Endothelial cell of umbilical vein (primary cell): ENCODE results near the gene HTT. TPM values are rescaled to one million over a fixed set of nuclear protein-coding genes. Genes with fewer than 3 reads are reported as not detected.

Experiments used
- BruUV-seq: library from RNA; stranded (reverse); fragments of 400-500 nt; replicated peaks from 2 replicates; lab custom pipeline; 2021; lab: Mats Ljungman, UMichigan
- CTCF ChIA-PET: fragments of 300-600, 350-600 bp; sonication (Branson Sonifier 250); formaldehyde crosslinking; loops from one replicate; lab custom pipeline; 2021; ENCODE audit warnings: antibody characterized with exemption, inconsistent platforms; lab: Charles Lee
- POLR2A ChIA-PET: fragments of 300-600, 350-600 bp; sonication (Branson Sonifier 250); formaldehyde crosslinking; loops from one replicate; lab custom pipeline; 2021; ENCODE audit warnings: antibody characterized with exemption, inconsistent platforms; lab: Charles Lee
- DNase-seq: peaks from one replicate; pipeline ENCODE4 v3.0.0-alpha.2; 2011; ENCODE audit warnings: low read depth, low spot score
- FAIRE-seq: peaks from 2 replicates; lab custom pipeline; 2011; peaks lifted over from hg19 to GRCh38; lab: Jason Lieb, UNC
- H2AFZ ChIP-seq: 2 replicates; pipeline ENCODE4 v1.6.0; 2012; ENCODE audit warnings: low read depth, low read length, control low read depth, inconsistent platforms
- H3K27ac ChIP-seq: 2 replicates; pipeline ENCODE4 v1.5.1; 2011; ENCODE audit warnings: low read depth, mild to moderate bottlenecking, control low read depth, low read length, moderate library complexity; ENCODE audit not compliant: insufficient read depth
- H3K27me3 ChIP-seq, 2 experiments: 2 replicates each; pipeline versions ENCODE4 v1.6.0 to v1.6.1; 2011; ENCODE audit warnings: low read length in 2 of 2, mixed read lengths in 1 of 2; ENCODE audit not compliant: control insufficient read depth in 2 of 2, insufficient read depth in 2 of 2
- H3K36me3 ChIP-seq, 2 experiments: 2 replicates in 1 of 2; 3 replicates in 1 of 2; pipeline ENCODE4 v1.5.1; 2011; ENCODE audit warnings: low read length in 2 of 2, mild to moderate bottlenecking in 1 of 2, moderate library complexity in 1 of 2; ENCODE audit not compliant: control insufficient read depth in 2 of 2, insufficient read depth in 2 of 2; ENCODE audit errors: extremely low read depth in 1 of 2
- H3K4me1 ChIP-seq: 3 replicates; pipeline ENCODE4 v1.5.1; 2011; ENCODE audit warnings: mild to moderate bottlenecking, low read length; ENCODE audit not compliant: control insufficient read depth, insufficient read depth; ENCODE audit errors: extremely low read depth
- H3K4me2 ChIP-seq: 2 replicates; pipeline ENCODE4 v1.6.1; 2011; ENCODE audit warnings: low read length, control low read depth, mixed read lengths; ENCODE audit not compliant: insufficient read depth
- H3K4me3 ChIP-seq, 3 experiments: fragments of 200-600 bp in 1 of 3; sonication (generic), shearing (Covaris generic) in 1 of 3; replicated peaks in 1 of 3; 2 replicates each; pipeline ENCODE4 v1.5.1; 2011 to 2016; ENCODE audit warnings: control low read depth in 3 of 3, low read length in 3 of 3, mild to moderate bottlenecking in 2 of 3, inconsistent platforms in 1 of 3, low read depth in 1 of 3, moderate library complexity in 1 of 3; ENCODE audit not compliant: insufficient read depth in 1 of 3
- H3K79me2 ChIP-seq: 2 replicates; pipeline ENCODE4 v1.6.0; 2012; ENCODE audit warnings: low read length, inconsistent platforms; ENCODE audit not compliant: control insufficient read depth, insufficient read depth
- H3K9ac ChIP-seq: replicated peaks from 2 replicates; pipeline ENCODE3; 2011; ENCODE audit warnings: low read length, control low read depth; ENCODE audit not compliant: insufficient read depth; ENCODE audit errors: extremely low read depth
- H3K9me1 ChIP-seq: replicated peaks from 3 replicates; pipeline ENCODE4 v1.6.0; 2011; ENCODE audit warnings: mild to moderate bottlenecking, low read length; ENCODE audit not compliant: control insufficient read depth, insufficient read depth; ENCODE audit errors: extremely low read depth
- H3K9me3 ChIP-seq: replicated peaks from 2 replicates; pipeline ENCODE4 v1.5.1; 2012; ENCODE audit warnings: low read length, inconsistent platforms; ENCODE audit not compliant: control insufficient read depth, insufficient read depth
- H4K20me1 ChIP-seq: replicated peaks from 2 replicates; pipeline ENCODE3; 2011; ENCODE audit warnings: mild to moderate bottlenecking, low read length; ENCODE audit not compliant: control insufficient read depth, insufficient read depth; ENCODE audit errors: extremely low read depth
- CTCF ChIP-seq, 2 donors: IDR thresholded peaks; 1 replicate in 1 of 2; 2 replicates in 1 of 2; pipeline ENCODE4 v1.5.1; 2011; ENCODE audit warnings: low read length in 2 of 2, mild to moderate bottlenecking in 2 of 2, moderate library complexity in 2 of 2, control low read depth in 1 of 2, inconsistent platforms in 1 of 2, low read depth in 1 of 2; ENCODE audit not compliant: insufficient read depth in 1 of 2; ENCODE audit errors: extremely low read depth in 1 of 2
- EZH2 ChIP-seq: IDR thresholded peaks from 2 replicates; pipeline ENCODE4 v1.6.1; 2012; ENCODE audit warnings: borderline replicate concordance, low read depth, mild to moderate bottlenecking, moderate library complexity, low read length, inconsistent platforms; ENCODE audit not compliant: severe bottlenecking
- FOS ChIP-seq: IDR thresholded peaks from 2 replicates; pipeline ENCODE4 v1.6.1; 2011; ENCODE audit warnings: mild to moderate bottlenecking, low read length, moderate library complexity, borderline replicate concordance; ENCODE audit not compliant: insufficient read depth
- GATA2 ChIP-seq: IDR thresholded peaks from 2 replicates; pipeline ENCODE4 v1.7.0; 2011; ENCODE audit warnings: low read depth, mild to moderate bottlenecking, moderate library complexity, mixed read lengths, low read length; ENCODE audit not compliant: insufficient read length, insufficient read depth
- JUN ChIP-seq: IDR thresholded peaks from 2 replicates; pipeline ENCODE4 v1.6.1; 2011; ENCODE audit warnings: borderline replicate concordance, low read depth; ENCODE audit not compliant: insufficient read length, insufficient read depth
- MAX ChIP-seq: IDR thresholded peaks from 2 replicates; pipeline ENCODE4 v1.6.1; 2011; ENCODE audit not compliant: insufficient read depth, insufficient read length
- MYC ChIP-seq: IDR thresholded peaks from one replicate; pipeline ENCODE4 v1.6.1; 2011; ENCODE audit warnings: mild to moderate bottlenecking, low read depth, low read length
- POLR2A ChIP-seq: IDR thresholded peaks from 2 replicates; pipeline ENCODE4 v1.6.1; 2012; ENCODE audit warnings: low read depth, mild to moderate bottlenecking, control low read depth, low read length
- POLR2AphosphoS5 ChIP-seq: IDR thresholded peaks from 2 replicates; pipeline ENCODE4 v1.6.1; 2012; ENCODE audit warnings: low read depth, mild to moderate bottlenecking, control low read depth, low read length, moderate library complexity; ENCODE audit not compliant: insufficient read depth
- dilution Hi-C: fragments of 300-500 bp; cut with MboI; formaldehyde crosslinking; loops from one replicate; pipeline ENCODE4 v1.15.0; 2019; ENCODE audit warnings: low sequenced_read_pairs; ENCODE audit not compliant: extremely low pct_ligation_motif_present
- intact Hi-C: fragments of 100-400 bp; cut with micrococcal nuclease; formaldehyde crosslinking; loops from one replicate; pipeline ENCODE4 v1.10.0; 2022
- polyA plus RNA-seq, 4 experiments: library from polyadenylated mRNA; depleted of rRNA in 3 of 4; stranded (reverse) in 3 of 4; unstranded in 1 of 4; fragments of >200 nt; gene quantifications; 2 replicates each; pipeline versions ENCODE4 v1.2.1 to v1.2.3, GENCODE V29; 2011 to 2012; ENCODE audit warnings: missing spikeins in 1 of 4
- total RNA-seq: library from RNA; stranded (reverse); gene quantifications from 2 replicates; pipeline ENCODE4 v1.2.3, GENCODE V29; 2021

HTT gene
- total and polyA plus RNA-seq, 2 donors (not counting 3 experiments of a cell fraction or from before 2014, with no cell fraction given), result 15.7 to 61.2 TPM

- DNase-seq (no peak), FAIRE-seq (no peak)
- no peaks in the 10 kb centered on the region for H3K9me1 ChIP-seq
- no peak overlapping the region for H3K9ac ChIP-seq
- H3K27ac ChIP-seq, result no peak overlapping the region
- peaks cover 0 to 1% of the 10 kb centered on the region in 2 experiments for H3K36me3 ChIP-seq
- no TSS peak for BruUV-seq
- H3K9me3 ChIP-seq, result no peaks in the 10 kb centered on the region
- H3K4me3 ChIP-seq, result no peak overlapping the region
- H4K20me1 ChIP-seq, result no peaks in the 10 kb centered on the region
- no peak overlapping the region for H3K4me2 ChIP-seq
- H3K79me2 ChIP-seq, result no peaks in the 10 kb centered on the region
- dilution Hi-C loops, result no loop called here
- no peak for TF ChIP-seq JUN
- TF ChIP-seq FOS, result no peak
- no peak for TF ChIP-seq GATA2
- no peak for TF ChIP-seq MAX
- TF ChIP-seq CTCF (IDR thresholded peaks at IDR 0.05; ENCODE audit: extremely low read depth in 1 of 2, insufficient read depth in 1 of 2, low read depth in 1 of 2, low read length in 2 of 2), result no peak
- no peak for TF ChIP-seq POLR2AphosphoS5
- no peak for TF ChIP-seq EZH2
- no peak for TF ChIP-seq MYC
- no peak for TF ChIP-seq POLR2A
- POLR2A ChIA-PET, result no interaction called here
- CTCF ChIA-PET, result interaction anchor here (1.3 kb wide), 1 partner anchor 11 kb away, joined by 3 read pairs; no protein-coding TSS in a partner anchor
- no peaks in the 10 kb centered on the region for H3K4me1 ChIP-seq
- H2AFZ ChIP-seq, result no peak overlapping the region
- intact Hi-C loops, result loop anchor here (10.0 kb wide), 1 partner anchor 177 kb away; no protein-coding TSS in a partner anchor
- H3K27me3 ChIP-seq, result no peaks in the 10 kb centered on the region
These were observed 173.1 kb downstream of the HTT start for GRCh38 chr4:3247399-3248177.
